Breast epithelium (tissue), 3 donors: ENCODE results near the gene TXNRD2.

Experiments
- POLR2A ChIP-seq: fragments of 450-650 bp; IDR thresholded peaks from one replicate; pipeline ENCODE4 v1.6.1; 2016; ENCODE audit warnings: antibody characterized with exemption, mild to moderate bottlenecking, moderate library complexity
- POLR2AphosphoS5 ChIP-seq, 3 donors: sonication (generic); formaldehyde crosslinking; IDR thresholded peaks; one replicate each; pipeline ENCODE4 v1.6.1; 2017; ENCODE audit warnings: antibody characterized with exemption in 3 of 3
- TF ChIP-seq, protein P1 (sequence below), 3 donors: fragments of 450-650 bp; IDR thresholded peaks; one replicate each; pipeline ENCODE4 v1.5.1; 2016 to 2017; ENCODE audit warnings: antibody characterized with exemption in 3 of 3, mild to moderate bottlenecking in 3 of 3, moderate library complexity in 3 of 3

DNA sequence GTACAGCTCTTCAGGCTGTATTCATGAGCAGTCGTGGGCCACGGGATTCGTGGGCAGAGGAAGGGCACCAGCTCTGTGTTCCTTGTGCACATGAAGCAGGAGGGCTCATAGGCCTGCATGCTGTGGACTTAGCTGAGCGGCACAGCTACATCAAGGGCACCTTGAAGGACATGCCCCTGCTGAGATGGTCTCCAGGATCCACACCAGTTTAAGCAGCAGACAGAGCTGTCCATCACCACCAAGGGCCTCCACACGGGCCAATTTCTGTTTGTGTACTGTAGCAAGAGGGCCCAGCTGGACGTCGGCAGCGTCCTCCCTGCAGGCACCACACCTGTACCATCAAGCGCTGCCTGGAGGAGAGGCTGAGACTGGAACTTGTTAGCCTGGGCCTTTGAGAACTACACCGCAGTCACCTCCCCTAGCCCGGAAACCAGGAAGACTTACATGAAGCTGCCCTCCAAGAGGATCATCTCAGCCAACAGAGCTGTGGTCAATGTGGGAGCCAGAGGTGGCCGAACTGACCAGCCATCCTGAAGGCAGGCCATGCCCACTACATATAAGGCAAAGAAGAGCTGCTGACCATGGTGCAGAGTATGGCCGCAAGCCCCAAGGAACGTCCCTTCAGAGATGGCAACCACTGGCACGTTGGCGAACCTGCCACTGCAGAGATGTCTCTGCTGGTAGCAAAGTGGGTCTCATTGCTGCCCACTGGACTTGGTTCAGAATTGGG lies 54.2 kb downstream of the TXNRD2 start:
- TF ChIP-seq POLR2A: no peak
- TF ChIP-seq, protein P1, sequence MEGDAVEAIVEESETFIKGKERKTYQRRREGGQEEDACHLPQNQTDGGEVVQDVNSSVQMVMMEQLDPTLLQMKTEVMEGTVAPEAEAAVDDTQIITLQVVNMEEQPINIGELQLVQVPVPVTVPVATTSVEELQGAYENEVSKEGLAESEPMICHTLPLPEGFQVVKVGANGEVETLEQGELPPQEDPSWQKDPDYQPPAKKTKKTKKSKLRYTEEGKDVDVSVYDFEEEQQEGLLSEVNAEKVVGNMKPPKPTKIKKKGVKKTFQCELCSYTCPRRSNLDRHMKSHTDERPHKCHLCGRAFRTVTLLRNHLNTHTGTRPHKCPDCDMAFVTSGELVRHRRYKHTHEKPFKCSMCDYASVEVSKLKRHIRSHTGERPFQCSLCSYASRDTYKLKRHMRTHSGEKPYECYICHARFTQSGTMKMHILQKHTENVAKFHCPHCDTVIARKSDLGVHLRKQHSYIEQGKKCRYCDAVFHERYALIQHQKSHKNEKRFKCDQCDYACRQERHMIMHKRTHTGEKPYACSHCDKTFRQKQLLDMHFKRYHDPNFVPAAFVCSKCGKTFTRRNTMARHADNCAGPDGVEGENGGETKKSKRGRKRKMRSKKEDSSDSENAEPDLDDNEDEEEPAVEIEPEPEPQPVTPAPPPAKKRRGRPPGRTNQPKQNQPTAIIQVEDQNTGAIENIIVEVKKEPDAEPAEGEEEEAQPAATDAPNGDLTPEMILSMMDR (IDR thresholded peaks at IDR 0.05): no peak
- no peak for TF ChIP-seq POLR2AphosphoS5 (IDR thresholded peaks at IDR 0.05)
